OCI-LY1 (cell line): ENCODE results near the gene KRTAP10-4.

Experiments used
- EZH2 ChIP-seq: fragments of 200-600 bp; sonication (generic), shearing (Covaris generic); IDR thresholded peaks from 2 replicates; pipeline ENCODE4 v1.8.0; 2017; ENCODE audit warnings: borderline replicate concordance, mixed run types, mild to moderate bottlenecking, antibody characterized with exemption, low read length, moderate library complexity, mixed read lengths
- TF ChIP-seq, protein P1 (sequence below): fragments of 200-600 bp; sonication (generic), shearing (Covaris generic); IDR thresholded peaks from 2 replicates; pipeline ENCODE4 v1.5.1; 2017; ENCODE audit warnings: mild to moderate bottlenecking, antibody characterized with exemption, low read length, moderate library complexity, mixed read lengths

DNA sequence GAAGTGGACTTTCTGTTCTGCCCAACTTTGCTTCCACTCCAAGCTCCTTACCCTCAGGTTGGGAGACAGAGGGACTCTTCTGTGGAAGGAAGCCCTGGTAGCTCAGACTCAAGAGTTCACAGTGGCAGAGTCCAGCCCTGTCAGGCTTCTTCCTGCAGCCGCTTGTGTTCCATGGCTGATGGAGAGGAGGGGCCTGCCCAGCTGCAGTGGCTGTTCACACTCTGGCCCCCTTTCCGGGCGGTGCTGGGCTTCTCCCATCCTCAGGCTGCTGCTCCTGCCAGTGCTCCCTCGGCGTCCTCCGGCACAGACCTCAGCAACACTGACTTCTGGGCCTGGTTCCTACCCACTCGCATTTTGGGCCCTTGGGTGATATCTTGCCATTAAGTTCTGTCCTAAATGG, 37.6 kb upstream of the KRTAP10-4 start:
- no peak for TF ChIP-seq EZH2
- TF ChIP-seq, protein P1, sequence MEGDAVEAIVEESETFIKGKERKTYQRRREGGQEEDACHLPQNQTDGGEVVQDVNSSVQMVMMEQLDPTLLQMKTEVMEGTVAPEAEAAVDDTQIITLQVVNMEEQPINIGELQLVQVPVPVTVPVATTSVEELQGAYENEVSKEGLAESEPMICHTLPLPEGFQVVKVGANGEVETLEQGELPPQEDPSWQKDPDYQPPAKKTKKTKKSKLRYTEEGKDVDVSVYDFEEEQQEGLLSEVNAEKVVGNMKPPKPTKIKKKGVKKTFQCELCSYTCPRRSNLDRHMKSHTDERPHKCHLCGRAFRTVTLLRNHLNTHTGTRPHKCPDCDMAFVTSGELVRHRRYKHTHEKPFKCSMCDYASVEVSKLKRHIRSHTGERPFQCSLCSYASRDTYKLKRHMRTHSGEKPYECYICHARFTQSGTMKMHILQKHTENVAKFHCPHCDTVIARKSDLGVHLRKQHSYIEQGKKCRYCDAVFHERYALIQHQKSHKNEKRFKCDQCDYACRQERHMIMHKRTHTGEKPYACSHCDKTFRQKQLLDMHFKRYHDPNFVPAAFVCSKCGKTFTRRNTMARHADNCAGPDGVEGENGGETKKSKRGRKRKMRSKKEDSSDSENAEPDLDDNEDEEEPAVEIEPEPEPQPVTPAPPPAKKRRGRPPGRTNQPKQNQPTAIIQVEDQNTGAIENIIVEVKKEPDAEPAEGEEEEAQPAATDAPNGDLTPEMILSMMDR: no peak
